DOHH2 (cell line): ENCODE measurements around the gene GATD1.

Experiments used
- H3F3A ChIP-seq: fragments of 200-600 bp; sonication (generic), shearing (Covaris generic); 2 replicates; pipeline ENCODE4 v1.6.0; 2016; ENCODE audit warnings: antibody characterized with exemption, mild to moderate bottlenecking; ENCODE audit not compliant: control insufficient read depth, insufficient read depth
- H3K27ac ChIP-seq: fragments of 200-600 bp; sonication (generic); 2 replicates; pipeline ENCODE4 v1.5.1; 2014; ENCODE audit warnings: low read depth, mild to moderate bottlenecking, low read length, moderate library complexity
- H3K27me3 ChIP-seq: fragments of 200-600 bp; sonication (generic); 2 replicates; pipeline ENCODE4 v1.6.1; 2014; ENCODE audit warnings: mild to moderate bottlenecking, low read length, mixed read lengths; ENCODE audit not compliant: control insufficient read depth
- H3K36me3 ChIP-seq: fragments of 200-600 bp; sonication (generic); 2 replicates; pipeline ENCODE4 v1.6.1; 2014; ENCODE audit warnings: mild to moderate bottlenecking, low read length, moderate library complexity, mixed read lengths; ENCODE audit not compliant: control insufficient read depth
- H3K4me1 ChIP-seq: fragments of 200-600 bp; sonication (generic); 2 replicates; pipeline ENCODE4 v1.6.1; 2014; ENCODE audit warnings: mild to moderate bottlenecking, low read length, mixed read lengths; ENCODE audit not compliant: control insufficient read depth
- H3K4me2 ChIP-seq: fragments of 200-600 bp; sonication (generic); 2 replicates; pipeline ENCODE4 v1.6.0; 2014; ENCODE audit warnings: mild to moderate bottlenecking, low read length, moderate library complexity
- H3K4me3 ChIP-seq: fragments of 200-600 bp; sonication (generic); 2 replicates; pipeline ENCODE4 v1.5.1; 2014; ENCODE audit warnings: mild to moderate bottlenecking, low read length, mixed read lengths
- H3K79me2 ChIP-seq: fragments of 200-600 bp; sonication (generic); 2 replicates; pipeline ENCODE4 v1.6.1; 2014; ENCODE audit warnings: mild to moderate bottlenecking, low read length, mixed read lengths; ENCODE audit not compliant: control insufficient read depth
- H3K9me2 ChIP-seq: fragments of 200-600 bp; sonication (generic); replicated peaks from 2 replicates; pipeline ENCODE4 v1.6.1; 2014; ENCODE audit warnings: mild to moderate bottlenecking, low read length, mixed read lengths; ENCODE audit not compliant: control insufficient read depth
- H3K9me3 ChIP-seq: fragments of 200-600 bp; sonication (generic); 2 replicates; pipeline ENCODE4 v1.6.1; 2014; ENCODE audit warnings: antibody characterized with exemption, low read length, mixed read lengths; ENCODE audit not compliant: control insufficient read depth, insufficient read depth
- H4K20me1 ChIP-seq: fragments of 200-600 bp; sonication (generic); 2 replicates; pipeline ENCODE4 v1.6.0; 2014; ENCODE audit warnings: low read depth, mild to moderate bottlenecking, antibody characterized with exemption, low read length, moderate library complexity; ENCODE audit not compliant: control insufficient read depth, insufficient read depth
- EZH2phosphoT487 ChIP-seq: fragments of 200-600 bp; sonication (generic); IDR thresholded peaks from 2 replicates; pipeline ENCODE4 v1.6.1; 2017; ENCODE audit warnings: borderline replicate concordance, mild to moderate bottlenecking, antibody characterized with exemption, low read length, moderate library complexity, mixed read lengths
- TF ChIP-seq, protein P1 (sequence below): fragments of 200-600 bp; sonication (generic); IDR thresholded peaks from one replicate; pipeline ENCODE4 v1.5.1; 2014; ENCODE audit warnings: antibody characterized with exemption, mild to moderate bottlenecking, low read depth, low read length; ENCODE audit not compliant: poor library complexity, severe bottlenecking

GATD1 gene

DNA sequence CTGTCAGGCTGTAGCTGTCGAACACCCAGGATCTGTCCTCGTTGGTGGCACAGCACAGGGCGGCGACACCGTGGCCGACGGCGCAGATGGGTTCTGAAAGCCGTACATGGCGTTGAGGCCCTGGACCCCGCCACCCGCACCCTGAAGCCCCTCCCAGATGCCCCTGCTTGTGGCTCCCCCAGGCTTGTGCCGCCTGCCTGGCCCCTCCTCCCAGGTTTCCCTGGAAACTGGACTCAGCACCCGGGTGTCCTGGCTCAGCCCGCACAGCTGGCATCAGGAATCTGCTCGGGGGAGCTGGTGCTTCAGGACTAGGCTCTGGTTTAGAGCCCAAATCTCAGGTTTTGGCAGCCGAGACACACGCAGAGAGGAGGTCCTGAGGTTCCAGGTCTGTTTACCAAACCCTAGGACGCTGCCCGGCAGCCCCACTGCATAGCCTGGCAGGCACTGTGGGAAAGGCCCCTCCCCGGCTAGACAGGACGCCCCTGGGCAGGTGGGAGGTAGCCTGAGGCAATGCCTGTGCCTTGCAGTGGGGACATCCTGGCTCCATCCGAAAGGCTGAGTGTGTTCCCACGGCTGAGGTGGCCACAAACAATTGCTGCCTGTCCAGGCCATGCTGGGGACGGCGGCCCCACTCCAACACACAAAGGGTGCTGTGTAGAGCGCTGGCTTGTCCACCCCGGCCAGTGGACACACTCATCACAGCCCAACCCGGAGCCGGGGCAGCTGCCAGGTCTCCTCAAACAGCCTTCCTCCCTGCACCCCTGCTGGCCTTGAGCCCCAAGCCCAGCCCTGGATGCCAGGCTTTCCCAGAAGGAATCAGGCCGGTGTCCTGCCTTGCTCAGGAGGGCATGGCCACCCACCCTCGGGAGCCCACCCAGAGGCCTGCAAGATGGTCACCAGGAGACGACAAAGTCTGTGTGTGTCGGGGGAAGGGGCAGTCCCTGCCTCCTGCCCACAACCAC is 4.6 kb downstream of the GATD1 start:
- Histone ChIP-seq H3K9me2 (no peaks in the 10 kb centered on the region), H3K4me2 (no peak overlapping the region), H3K9me3 (no peaks in the 10 kb centered on the region), H3K27ac (no peak overlapping the region), H3K27me3 (no peaks in the 10 kb centered on the region), H3F3A (no peaks in the 10 kb centered on the region), H3K4me1 (peaks cover 6% of the 10 kb centered on the region), H3K36me3 (peaks cover 59% of the 10 kb centered on the region), H4K20me1 (no peaks in the 10 kb centered on the region; the same call in 1 of the 2 replicates), H3K4me3 (no peak overlapping the region), H3K79me2 (peaks cover 52% of the 10 kb centered on the region)
- no peak for TF ChIP-seq EZH2phosphoT487
- TF ChIP-seq, protein P1, sequence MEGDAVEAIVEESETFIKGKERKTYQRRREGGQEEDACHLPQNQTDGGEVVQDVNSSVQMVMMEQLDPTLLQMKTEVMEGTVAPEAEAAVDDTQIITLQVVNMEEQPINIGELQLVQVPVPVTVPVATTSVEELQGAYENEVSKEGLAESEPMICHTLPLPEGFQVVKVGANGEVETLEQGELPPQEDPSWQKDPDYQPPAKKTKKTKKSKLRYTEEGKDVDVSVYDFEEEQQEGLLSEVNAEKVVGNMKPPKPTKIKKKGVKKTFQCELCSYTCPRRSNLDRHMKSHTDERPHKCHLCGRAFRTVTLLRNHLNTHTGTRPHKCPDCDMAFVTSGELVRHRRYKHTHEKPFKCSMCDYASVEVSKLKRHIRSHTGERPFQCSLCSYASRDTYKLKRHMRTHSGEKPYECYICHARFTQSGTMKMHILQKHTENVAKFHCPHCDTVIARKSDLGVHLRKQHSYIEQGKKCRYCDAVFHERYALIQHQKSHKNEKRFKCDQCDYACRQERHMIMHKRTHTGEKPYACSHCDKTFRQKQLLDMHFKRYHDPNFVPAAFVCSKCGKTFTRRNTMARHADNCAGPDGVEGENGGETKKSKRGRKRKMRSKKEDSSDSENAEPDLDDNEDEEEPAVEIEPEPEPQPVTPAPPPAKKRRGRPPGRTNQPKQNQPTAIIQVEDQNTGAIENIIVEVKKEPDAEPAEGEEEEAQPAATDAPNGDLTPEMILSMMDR, result no peak

DNA sequence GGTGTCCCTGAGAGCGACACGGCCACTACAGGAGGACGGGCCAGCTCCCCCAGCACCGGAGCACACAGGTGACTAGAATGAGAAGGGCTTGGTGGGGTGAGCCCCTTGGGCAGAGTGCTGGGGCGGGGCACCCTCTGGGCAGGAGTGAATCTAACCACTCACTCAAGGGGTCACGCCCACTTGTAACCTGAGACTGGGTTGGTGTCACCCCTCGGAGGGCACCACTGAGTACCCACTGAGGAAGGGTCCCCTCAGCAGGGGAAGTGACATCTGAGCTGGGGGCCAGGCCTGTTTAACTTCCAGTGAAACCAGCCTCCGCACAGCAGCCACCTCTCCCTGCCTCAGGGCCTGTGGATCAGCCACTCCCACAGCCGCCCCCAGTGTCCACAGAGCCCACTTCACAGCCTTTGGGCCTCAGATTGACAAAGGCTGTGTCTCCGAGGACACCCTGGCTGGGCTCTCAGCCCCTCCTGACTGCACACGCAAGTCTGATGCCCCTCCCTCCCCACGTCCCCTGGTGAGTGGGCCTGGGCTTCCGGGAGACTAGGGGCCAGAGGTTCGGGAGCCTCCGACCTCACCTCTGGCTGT is 5.6 kb downstream of the GATD1 start:
- no peak overlapping the region for H3K27ac ChIP-seq
- H3F3A ChIP-seq, result peaks cover 5% of the 10 kb centered on the region
- peaks cover 66% of the 10 kb centered on the region for H3K36me3 ChIP-seq
- H3K79me2 ChIP-seq, result peaks cover 44% of the 10 kb centered on the region
- no peaks in the 10 kb centered on the region for H3K9me2 ChIP-seq
- H3K9me3 ChIP-seq, result no peaks in the 10 kb centered on the region
- H3K4me2 ChIP-seq, result no peak overlapping the region
- H3K4me1 ChIP-seq, result peaks cover 6% of the 10 kb centered on the region
- no peak for TF ChIP-seq EZH2phosphoT487
- TF ChIP-seq, protein P1, result no peak
- H3K27me3 ChIP-seq, result no peaks in the 10 kb centered on the region
- H3K4me3 ChIP-seq, result no peak overlapping the region
- peaks cover 1% of the 10 kb centered on the region; the same call in 1 of the 2 replicates for H4K20me1 ChIP-seq

DNA sequence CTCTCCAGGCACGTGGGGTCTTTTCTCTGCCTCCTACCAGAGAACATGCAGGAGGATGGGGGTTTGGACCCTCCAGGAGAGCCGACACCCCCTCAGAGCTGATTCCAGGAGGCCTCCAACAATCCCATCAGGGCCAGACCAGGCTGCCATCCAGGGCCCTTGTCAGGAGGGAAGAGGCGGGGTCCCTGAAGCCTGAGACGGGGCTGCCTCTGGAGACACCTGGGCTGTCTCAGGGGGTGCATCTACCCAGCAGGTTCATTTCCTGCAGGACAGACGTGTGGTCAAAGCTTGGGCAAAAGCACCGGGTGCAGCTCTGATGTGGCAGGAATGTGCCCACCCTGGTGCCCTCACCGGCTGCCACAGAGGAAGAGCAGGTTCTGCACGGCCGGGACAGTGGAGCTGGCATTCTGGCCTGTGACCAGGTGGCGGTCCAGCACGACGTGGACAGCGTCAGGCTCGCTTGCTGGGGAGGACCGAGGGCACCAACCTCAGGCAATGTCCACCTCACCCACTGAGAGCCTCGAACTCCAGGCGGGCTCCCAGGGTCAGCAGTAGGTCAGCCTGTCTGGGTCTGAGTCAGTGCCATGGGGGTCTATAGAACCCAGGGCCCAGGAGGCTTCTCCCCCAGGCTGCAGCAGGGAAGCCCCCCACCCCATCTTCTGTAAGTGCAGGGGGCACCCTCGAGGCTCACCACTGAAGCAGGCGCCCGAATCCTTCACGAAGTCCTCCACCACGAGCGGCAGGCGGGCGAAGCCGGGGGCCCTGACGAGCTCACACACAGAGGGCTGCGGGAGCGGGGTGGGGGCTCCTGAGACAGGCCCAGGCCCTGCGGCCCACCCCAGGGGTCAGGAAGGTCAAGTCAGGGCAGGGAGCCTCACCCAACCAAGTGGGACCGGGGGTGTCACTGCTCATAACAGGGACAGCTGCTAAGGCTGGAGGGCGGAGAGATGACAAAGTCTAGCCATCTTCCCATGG is 6.4 kb downstream of the GATD1 start:
- no peak overlapping the region for H3K4me3 ChIP-seq
- TF ChIP-seq, protein P1, result no peak
- no peak for TF ChIP-seq EZH2phosphoT487
- peaks cover 9% of the 10 kb centered on the region for H3F3A ChIP-seq
- no peak overlapping the region for H3K27ac ChIP-seq
- H3K36me3 ChIP-seq, result peaks cover 72% of the 10 kb centered on the region
- H4K20me1 ChIP-seq, result peaks cover 3% of the 10 kb centered on the region; the same call in 1 of the 2 replicates
- H3K9me3 ChIP-seq, result no peaks in the 10 kb centered on the region
- no peaks in the 10 kb centered on the region for H3K27me3 ChIP-seq
- peaks cover 36% of the 10 kb centered on the region for H3K79me2 ChIP-seq
- H3K4me1 ChIP-seq, result peaks cover 6% of the 10 kb centered on the region
- H3K4me2 ChIP-seq, result no peak overlapping the region
- H3K9me2 ChIP-seq, result no peaks in the 10 kb centered on the region
